HepG2 (cell line): Measurements from ENCODE around the gene ACTRT2. TPM values are rescaled to one million over a fixed set of nuclear protein-coding genes. Genes with fewer than 3 reads are reported as not detected.

ENCODE experiments used
- ATAC-seq: fragments of 200-7000 bp; cut with Tn5 transposase; 3 replicates; pipeline ENCODE4 v1.9.1; 2020; ENCODE audit warnings: mild to moderate bottlenecking, moderate library complexity
- BruUV-seq: library from RNA; stranded (reverse); fragments of 400-500 nt; replicated peaks from 2 replicates; lab custom pipeline; 2021; lab: Mats Ljungman, UMichigan
- CTCF ChIA-PET: fragments of 300-600 bp; formaldehyde crosslinking; extraction: SDS; loops from one replicate; lab custom pipeline; 2021; ENCODE audit warnings: low total read pairs, inconsistent platforms, low intra/inter-chr PET ratio; lab: Yijun Ruan, JAX
- POLR2A ChIA-PET: fragments of 350-600 bp; sonication (Branson Sonifier 250); formaldehyde crosslinking; loops from one replicate; lab custom pipeline; 2020; ENCODE audit warnings: antibody characterized with exemption, inconsistent platforms; lab: Yijun Ruan, JAX
- DNase-seq: peaks from one replicate; pipeline ENCODE4 v3.0.0-alpha.2; 2015; ENCODE audit warnings: low spot score
- FAIRE-seq: peaks from 3 replicates; lab custom pipeline; 2011; peaks lifted over from hg19 to GRCh38; lab: Jason Lieb, UNC
- H2AFZ ChIP-seq: one replicate; pipeline ENCODE4 v1.6.1; 2011; ENCODE audit warnings: low read length, inconsistent platforms
- H3K27ac ChIP-seq: fragments of 300-600 bp; 3 replicates; pipeline ENCODE4 v1.8.0; 2011; ENCODE audit warnings: mixed run types, mild to moderate bottlenecking, mixed read lengths, low read length, inconsistent platforms; ENCODE audit not compliant: insufficient read depth; ENCODE audit errors: extremely low read length
- H3K27me3 ChIP-seq, 2 experiments: fragments of 200-600 bp in 1 of 2; 2 replicates in 1 of 2; 3 replicates in 1 of 2; pipeline versions ENCODE4 v1.6.0 to v1.8.0; 2011; ENCODE audit warnings: low read length in 2 of 2, mild to moderate bottlenecking in 2 of 2, moderate library complexity in 2 of 2, inconsistent platforms in 1 of 2; ENCODE audit not compliant: insufficient read depth in 2 of 2, control insufficient read depth in 1 of 2
- H3K36me3 ChIP-seq, 2 experiments: fragments of 200-600 bp in 1 of 2; replicated peaks in 1 of 2; 2 replicates in 1 of 2; 3 replicates in 1 of 2; pipeline versions ENCODE4 v1.5.1 to v1.8.0; 2011; ENCODE audit warnings: low read length in 2 of 2, inconsistent platforms in 1 of 2; ENCODE audit not compliant: insufficient read depth in 2 of 2, control insufficient read depth in 1 of 2
- H3K4me1 ChIP-seq: 2 replicates; pipeline ENCODE4 v1.5.1; 2012; ENCODE audit warnings: low read length, inconsistent platforms; ENCODE audit not compliant: insufficient read depth
- H3K4me2 ChIP-seq: 2 replicates; pipeline ENCODE4 v1.6.0; 2011; ENCODE audit warnings: low read depth, low read length, inconsistent platforms
- H3K4me3 ChIP-seq, 3 experiments: fragments of 200-600 bp in 1 of 3; sonication (generic), shearing (Covaris generic) in 1 of 3; replicated peaks in 1 of 3; 2 replicates each; pipeline ENCODE4 v1.5.1; 2011 to 2016; ENCODE audit warnings: low read length in 3 of 3, inconsistent platforms in 2 of 3, low read depth in 2 of 3, mild to moderate bottlenecking in 2 of 3, control low read depth in 1 of 3, mixed read lengths in 1 of 3; ENCODE audit not compliant: insufficient read depth in 1 of 3
- H3K79me2 ChIP-seq: one replicate; pipeline ENCODE4 v1.6.1; 2011; ENCODE audit warnings: low read length, inconsistent platforms; ENCODE audit not compliant: insufficient read depth
- H3K9ac ChIP-seq: 2 replicates; pipeline ENCODE4 v1.6.0; 2011; ENCODE audit warnings: mild to moderate bottlenecking, low read depth, low read length, inconsistent platforms; ENCODE audit not compliant: insufficient read depth
- H3K9me3 ChIP-seq: 2 replicates; pipeline ENCODE4 v1.5.1; 2012; ENCODE audit warnings: mild to moderate bottlenecking, low read length
- H4K20me1 ChIP-seq: 2 replicates; pipeline ENCODE4 v1.6.0; 2011; ENCODE audit warnings: inconsistent platforms, mild to moderate bottlenecking, low read length, moderate library complexity; ENCODE audit not compliant: insufficient read depth
- CHCHD3 ChIP-seq: sonication (generic); formaldehyde crosslinking; IDR thresholded peaks from 2 replicates; pipeline ENCODE4 v1.8.0; 2022; ENCODE audit warnings: mild to moderate bottlenecking, missing genetic modification reagents, moderate library complexity
- FOXJ3 ChIP-seq: sonication (generic); formaldehyde crosslinking; IDR thresholded peaks from 2 replicates; pipeline ENCODE4 v1.4.0; 2020; ENCODE audit warnings: missing genetic modification reagents, mild to moderate bottlenecking, borderline replicate concordance
- MNT ChIP-seq: fragments of 450-650 bp; IDR thresholded peaks from 2 replicates; pipeline ENCODE4 v1.6.1; 2016
- PLSCR1 ChIP-seq: sonication (generic); formaldehyde crosslinking; IDR thresholded peaks from 2 replicates; pipeline ENCODE4 v1.5.0; 2020; ENCODE audit warnings: missing genetic modification reagents, mild to moderate bottlenecking, borderline replicate concordance
- XRCC5 ChIP-seq: fragments of 200-400 bp; formaldehyde crosslinking; optimal IDR thresholded peaks from 2 replicates; pipeline ENCODE3; 2017; ENCODE audit warnings: mild to moderate bottlenecking, low read length
- WGBS: methylation state at CpG from one replicate; pipeline ENCODE4 v1.1.6; 2017; ENCODE audit warnings: low lambda C conversion rate; 5-methylcytosine and 5-hydroxymethylcytosine counted together
- in situ Hi-C: cut with HindIII; loops from 2 replicates; pipeline ENCODE4 v1.10.0; 2017; ENCODE audit warnings: low pct_unique_long_range_greater_than_20kb; ENCODE audit not compliant: extremely low pct_ligation_motif_present
- intact Hi-C: fragments of 100-400 bp; cut with micrococcal nuclease; formaldehyde crosslinking; loops from one replicate; pipeline ENCODE4 v1.10.0; 2022; ENCODE audit not compliant: unreplicated experiment
- polyA plus RNA-seq, 8 experiments: library from polyadenylated mRNA; depleted of rRNA in 3 of 8; stranded (reverse) in 7 of 8; unstranded in 1 of 8; fragments of >200 nt; fragmentation: Illumina TruSeq in 4 of 8; extraction: Trizol in 4 of 8; gene quantifications; 2 replicates each; pipeline versions ENCODE4 v1.2.1 to v1.2.3, GENCODE V29; 2011 to 2016; ENCODE audit warnings: low read depth in 4 of 8, missing spikeins in 1 of 8, mixed read lengths in 1 of 8; ENCODE audit not compliant: insufficient read depth in 1 of 8
- total RNA-seq, 5 experiments: library from RNA; depleted of rRNA; stranded (reverse); fragments of >200 nt; fragmentation: Illumina TruSeq; extraction: Trizol; gene quantifications; 2 replicates each; pipeline ENCODE4 v1.2.3, GENCODE V29; 2016; ENCODE audit warnings: low read depth in 1 of 5
- TF ChIP-seq, protein P1 (sequence below): sonication (generic); formaldehyde crosslinking; IDR thresholded peaks from 2 replicates; pipeline ENCODE4 v1.8.0; 2022; ENCODE audit warnings: missing genetic modification reagents, low read depth, mild to moderate bottlenecking, borderline replicate concordance
- TF ChIP-seq, protein P2 (sequence below): sonication (generic); formaldehyde crosslinking; IDR thresholded peaks from 2 replicates; pipeline ENCODE4 v1.5.0; 2020; ENCODE audit warnings: mild to moderate bottlenecking, missing genetic modification reagents, moderate library complexity

Gene ACTRT2
- total and polyA plus RNA-seq, 2 of the 13 experiments (the other 11 are each of a cell fraction or from before 2014, with no cell fraction given) = not detected

- Histone ChIP-seq H3K9ac (no peak overlapping the region), H3K9me3 (no peaks in the 10 kb centered on the region), H3K79me2 (no peaks in the 10 kb centered on the region), H3K27ac (no peak overlapping the region), H3K4me3 (no peak overlapping the region), H3K27me3 (peaks cover 7 to 40% of the 10 kb centered on the region in 2 experiments), H3K4me2 (no peak overlapping the region), H2AFZ (no peak overlapping the region), H3K4me1 (no peaks in the 10 kb centered on the region), H3K36me3 (no peaks in the 10 kb centered on the region), H4K20me1 (no peaks in the 10 kb centered on the region)
- WGBS = 20% methylated on average over 9 of the region's 16 CpGs
- ChIA-PET CTCF (no interaction called here), POLR2A (no interaction called here)
- intact Hi-C loops (no loop called here), in situ Hi-C loops (no loop called here)
- FAIRE-seq (no peak), DNase-seq (no peak), ATAC-seq (no peak)
- no TSS peak for BruUV-seq
- no peak for TF ChIP-seq FOXJ3 (CRISPR knock-in tag)
- no peak for TF ChIP-seq PLSCR1 (CRISPR knock-in tag)
- TF ChIP-seq, protein P1, sequence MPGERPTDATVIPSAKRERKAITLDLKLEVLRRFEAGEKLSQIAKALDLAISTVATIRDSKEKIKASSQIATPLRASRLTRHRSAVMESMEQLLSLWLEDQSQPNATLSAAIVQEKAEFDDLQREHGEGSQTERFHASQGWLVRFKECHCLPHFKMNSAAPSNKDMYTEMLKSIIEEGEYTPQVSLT (CRISPR knock-in tag) = no peak
- TF ChIP-seq XRCC5 = no peak
- TF ChIP-seq MNT = peak; percentile 56; the same call in 1 of the 2 replicates
- TF ChIP-seq, protein P2, sequence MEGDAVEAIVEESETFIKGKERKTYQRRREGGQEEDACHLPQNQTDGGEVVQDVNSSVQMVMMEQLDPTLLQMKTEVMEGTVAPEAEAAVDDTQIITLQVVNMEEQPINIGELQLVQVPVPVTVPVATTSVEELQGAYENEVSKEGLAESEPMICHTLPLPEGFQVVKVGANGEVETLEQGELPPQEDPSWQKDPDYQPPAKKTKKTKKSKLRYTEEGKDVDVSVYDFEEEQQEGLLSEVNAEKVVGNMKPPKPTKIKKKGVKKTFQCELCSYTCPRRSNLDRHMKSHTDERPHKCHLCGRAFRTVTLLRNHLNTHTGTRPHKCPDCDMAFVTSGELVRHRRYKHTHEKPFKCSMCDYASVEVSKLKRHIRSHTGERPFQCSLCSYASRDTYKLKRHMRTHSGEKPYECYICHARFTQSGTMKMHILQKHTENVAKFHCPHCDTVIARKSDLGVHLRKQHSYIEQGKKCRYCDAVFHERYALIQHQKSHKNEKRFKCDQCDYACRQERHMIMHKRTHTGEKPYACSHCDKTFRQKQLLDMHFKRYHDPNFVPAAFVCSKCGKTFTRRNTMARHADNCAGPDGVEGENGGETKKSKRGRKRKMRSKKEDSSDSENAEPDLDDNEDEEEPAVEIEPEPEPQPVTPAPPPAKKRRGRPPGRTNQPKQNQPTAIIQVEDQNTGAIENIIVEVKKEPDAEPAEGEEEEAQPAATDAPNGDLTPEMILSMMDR = no peak
- no peak for TF ChIP-seq CHCHD3
Measured at GRCh38 chr1:2987773-2988172, 33.5 kb upstream of the ACTRT2 start.
